Thyroid gland (tissue), 4 donors: ENCODE measurements around the gene PLEKHG4.

Experiments used
- CTCF ChIP-seq, 6 experiments: fragments of 200-600 bp in 3 of 6; fragments of 450-650 bp in 3 of 6; sonication (generic) in 3 of 6; IDR thresholded peaks; one replicate each; pipeline ENCODE4 v1.5.1; 2016 to 2019; ENCODE audit warnings: antibody characterized with exemption in 6 of 6, mild to moderate bottlenecking in 2 of 6, inconsistent platforms in 1 of 6, moderate library complexity in 1 of 6
- POLR2A ChIP-seq, 2 donors: fragments of 450-650 bp; IDR thresholded peaks; one replicate each; pipeline ENCODE4 v1.6.1; 2017; ENCODE audit warnings: antibody characterized with exemption in 2 of 2, mild to moderate bottlenecking in 2 of 2, moderate library complexity in 1 of 2

GRCh38 chr16:67265834-67266233 lies 13.5 kb upstream of the PLEKHG4 start:
- TF ChIP-seq CTCF (IDR thresholded peaks at IDR 0.05) (no peak), POLR2A (IDR thresholded peaks at IDR 0.05) (no peak)
